ENCODE results near the gene SDC4.

SDC4 gene

GRCh38 chr20:45318386-45318939, 29.8 kb downstream of the SDC4 start:
- H3K36me3 Mint-ChIP-seq (ENCODE audit: insufficient read depth), result peaks cover 2% of the 10 kb centered on the region
- H3K4me1 Mint-ChIP-seq, result peaks cover 16% of the 10 kb centered on the region
- ATAC-seq (replicated peaks; ENCODE audit: extremely low read depth, poor library complexity, severe bottlenecking) (no peak), DNase-seq (ENCODE audit: low spot score in 2 of 2) (no peak)
- H3K4me3 Mint-ChIP-seq, result no peak overlapping the region
- no peaks in the 10 kb centered on the region for H3K9me3 Mint-ChIP-seq
- no peak overlapping the region for H3K27ac Mint-ChIP-seq (ENCODE audit: low read depth)
- H3K27me3 Mint-ChIP-seq, result peaks cover 41% of the 10 kb centered on the region

DNA sequence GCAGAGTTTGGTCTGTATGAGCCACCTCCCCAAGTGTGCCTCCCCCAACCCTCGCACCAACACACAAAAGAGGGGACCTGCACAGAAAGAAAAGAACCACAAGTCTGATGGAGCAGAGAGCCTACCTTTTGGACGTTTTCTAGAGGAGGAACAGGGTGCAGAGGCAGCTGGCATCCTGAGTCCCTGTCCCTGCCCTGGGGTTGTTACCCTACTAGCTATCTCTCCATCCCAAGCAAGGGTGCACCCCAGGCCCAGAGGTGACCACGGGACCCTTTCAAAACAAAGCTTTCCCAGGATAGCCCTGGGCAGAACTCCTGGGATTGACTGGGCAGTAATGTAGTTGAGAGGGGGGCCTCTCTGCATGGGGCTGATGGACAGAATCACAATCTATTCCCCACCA, 30.4 kb downstream of the SDC4 start:
- H3K4me1 Mint-ChIP-seq, result peaks cover 16% of the 10 kb centered on the region
- peaks cover 45% of the 10 kb centered on the region for H3K27me3 Mint-ChIP-seq
- H3K4me3 Mint-ChIP-seq, result no peak overlapping the region
- peaks cover 2% of the 10 kb centered on the region for H3K36me3 Mint-ChIP-seq (ENCODE audit: insufficient read depth)
- H3K27ac Mint-ChIP-seq (ENCODE audit: low read depth), result no peak overlapping the region
- no peak for ATAC-seq (replicated peaks; ENCODE audit: extremely low read depth, poor library complexity, severe bottlenecking)
- DNase-seq (ENCODE audit: low spot score in 2 of 2), result no peak
- H3K9me3 Mint-ChIP-seq, result no peaks in the 10 kb centered on the region

DNA sequence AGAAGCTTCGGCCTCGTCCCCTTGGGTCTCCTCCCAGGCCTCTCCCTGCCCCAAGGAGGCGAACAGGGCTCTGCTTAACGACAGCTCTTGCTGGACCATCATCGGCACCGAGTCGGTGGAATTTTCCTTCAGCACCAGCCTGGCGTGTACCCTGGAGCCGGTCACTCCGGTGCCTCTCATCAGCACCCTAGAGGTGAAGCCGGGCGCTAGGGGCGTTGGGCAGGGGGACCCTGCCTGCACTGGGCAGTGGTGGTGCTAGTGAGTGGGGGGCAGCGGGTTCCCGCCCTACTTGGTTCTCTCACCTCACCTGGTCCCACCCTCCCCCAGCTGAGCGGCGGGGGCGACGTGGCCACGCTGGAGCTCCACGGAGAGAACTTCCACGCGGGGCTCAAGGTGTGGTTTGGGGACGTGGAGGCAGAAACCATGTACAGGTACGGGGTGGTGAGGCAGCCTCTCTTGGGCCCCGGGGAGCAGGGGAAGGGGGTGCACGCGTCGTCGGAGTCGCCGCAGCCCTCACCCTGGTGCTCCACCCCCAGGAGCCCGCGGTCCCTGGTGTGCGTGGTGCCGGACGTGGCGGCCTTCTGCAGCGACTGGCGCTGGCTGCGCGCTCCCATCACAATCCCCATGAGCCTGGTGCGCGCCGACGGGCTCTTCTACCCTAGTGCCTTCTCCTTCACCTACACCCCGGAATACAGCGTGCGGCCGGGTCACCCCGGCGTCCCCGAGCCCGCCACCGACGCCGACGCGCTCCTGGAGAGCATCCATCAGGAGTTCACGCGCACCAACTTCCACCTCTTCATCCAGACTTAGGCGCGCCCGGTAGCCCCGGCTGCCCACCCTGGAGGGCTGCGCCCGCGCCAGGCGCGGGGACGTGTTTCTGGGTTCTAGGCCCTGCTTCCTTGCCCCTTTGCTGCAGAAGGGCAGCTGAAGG, 31.8 kb downstream of the SDC4 start:
- H3K27me3 Mint-ChIP-seq, result peaks cover 53% of the 10 kb centered on the region
- no peak for DNase-seq (ENCODE audit: low spot score in 2 of 2)

GRCh38 chr20:45315672-45316071, 32.6 kb downstream of the SDC4 start:
- Mint-ChIP-seq H3K4me1 (peaks cover 20% of the 10 kb centered on the region), H3K27ac (ENCODE audit: low read depth) (no peak overlapping the region), H3K36me3 (ENCODE audit: insufficient read depth) (peaks cover 4% of the 10 kb centered on the region), H3K27me3 (peaks cover 60% of the 10 kb centered on the region), H3K4me3 (no peak overlapping the region), H3K9me3 (no peaks in the 10 kb centered on the region)
- ATAC-seq (replicated peaks; ENCODE audit: extremely low read depth, poor library complexity, severe bottlenecking), result no peak
- no peak for DNase-seq (ENCODE audit: low spot score in 2 of 2)

More for the DNA sequence above, 31.8 kb downstream of the SDC4 start:
- H3K4me3 Mint-ChIP-seq, result no peak overlapping the region
- no peak overlapping the region for H3K27ac Mint-ChIP-seq (ENCODE audit: low read depth)
- H3K36me3 Mint-ChIP-seq (ENCODE audit: insufficient read depth), result peaks cover 2% of the 10 kb centered on the region
- no peak for ATAC-seq (replicated peaks; ENCODE audit: extremely low read depth, poor library complexity, severe bottlenecking)
- H3K9me3 Mint-ChIP-seq, result no peaks in the 10 kb centered on the region
- H3K4me1 Mint-ChIP-seq, result peaks cover 20% of the 10 kb centered on the region

GRCh38 chr20:45313943-45314342, 34.3 kb downstream of the SDC4 start:
- H3K4me1 Mint-ChIP-seq, result peaks cover 13% of the 10 kb centered on the region
- H3K36me3 Mint-ChIP-seq (ENCODE audit: insufficient read depth), result peaks cover 4% of the 10 kb centered on the region
- ATAC-seq (replicated peaks; ENCODE audit: extremely low read depth, poor library complexity, severe bottlenecking) (no peak), DNase-seq (ENCODE audit: low spot score in 2 of 2) (no peak)
- no peaks in the 10 kb centered on the region for H3K9me3 Mint-ChIP-seq
- no peak overlapping the region for H3K4me3 Mint-ChIP-seq
- no peak overlapping the region for H3K27ac Mint-ChIP-seq (ENCODE audit: low read depth)
- peaks cover 76% of the 10 kb centered on the region for H3K27me3 Mint-ChIP-seq

DNA sequence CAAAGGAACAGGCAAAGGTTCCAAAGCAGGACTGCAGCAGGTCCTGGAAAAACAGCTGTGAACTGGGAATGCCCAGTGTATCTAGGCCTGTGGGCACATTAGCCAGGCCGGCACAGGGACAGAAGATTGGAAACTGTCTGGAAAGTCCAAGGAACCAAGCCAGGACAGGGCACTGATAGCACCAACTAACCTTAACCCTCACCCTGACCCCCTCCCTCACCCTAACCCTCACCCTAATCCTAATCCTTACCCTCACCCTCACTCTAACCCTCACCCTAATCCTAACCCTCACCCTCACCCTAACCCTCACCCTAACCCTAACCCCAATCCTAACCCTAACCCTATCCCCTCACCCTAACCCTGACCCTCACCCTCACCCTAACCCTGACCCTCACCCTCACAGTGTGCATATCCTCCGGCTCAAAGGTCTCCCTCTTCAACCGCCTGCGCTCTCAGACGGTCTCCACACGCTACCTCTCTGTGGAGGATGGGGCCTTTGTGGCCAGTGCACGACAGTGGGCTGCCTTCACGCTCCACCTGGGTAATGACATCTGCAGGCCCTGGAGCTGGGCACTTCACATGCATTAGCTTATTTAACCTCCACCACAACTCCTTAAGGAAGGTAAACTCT, 35.0 kb downstream of the SDC4 start:
- H3K27ac Mint-ChIP-seq (ENCODE audit: low read depth), result no peak overlapping the region
- H3K4me3 Mint-ChIP-seq, result no peak overlapping the region
- peaks cover 3% of the 10 kb centered on the region for H3K36me3 Mint-ChIP-seq (ENCODE audit: insufficient read depth)
- peaks cover 84% of the 10 kb centered on the region for H3K27me3 Mint-ChIP-seq
- peaks cover 11% of the 10 kb centered on the region for H3K4me1 Mint-ChIP-seq
- no peak for ATAC-seq (replicated peaks; ENCODE audit: extremely low read depth, poor library complexity, severe bottlenecking)
- no peaks in the 10 kb centered on the region for H3K9me3 Mint-ChIP-seq
- no peak for DNase-seq (ENCODE audit: low spot score in 2 of 2)

GRCh38 chr20:45312241-45312640, 36.0 kb downstream of the SDC4 start:
- H3K36me3 Mint-ChIP-seq (ENCODE audit: insufficient read depth), result peaks cover 2% of the 10 kb centered on the region
- ATAC-seq (replicated peaks; ENCODE audit: extremely low read depth, poor library complexity, severe bottlenecking) (no peak), DNase-seq (ENCODE audit: low spot score in 2 of 2) (no peak)
- H3K27me3 Mint-ChIP-seq, result peaks cover 89% of the 10 kb centered on the region
- no peaks in the 10 kb centered on the region for H3K9me3 Mint-ChIP-seq
- no peak overlapping the region for H3K4me3 Mint-ChIP-seq
- no peak overlapping the region for H3K27ac Mint-ChIP-seq (ENCODE audit: low read depth)
- H3K4me1 Mint-ChIP-seq, result peaks cover 11% of the 10 kb centered on the region

- peaks cover 11% of the 10 kb centered on the region for H3K4me1 Mint-ChIP-seq
These were observed 36.5 kb downstream of the SDC4 start for GRCh38 chr20:45311589-45312211.

GRCh38 chr20:45309075-45309474, 39.1 kb downstream of the SDC4 start:
- Mint-ChIP-seq H3K27ac (ENCODE audit: low read depth) (no peak overlapping the region), H3K36me3 (ENCODE audit: insufficient read depth) (peaks cover 4% of the 10 kb centered on the region), H3K27me3 (peaks cover 72% of the 10 kb centered on the region), H3K9me3 (no peaks in the 10 kb centered on the region), H3K4me3 (no peak overlapping the region), H3K4me1 (peaks cover 11% of the 10 kb centered on the region)
- ATAC-seq (replicated peaks; ENCODE audit: extremely low read depth, poor library complexity, severe bottlenecking), result no peak
- no peak for DNase-seq (ENCODE audit: low spot score in 2 of 2)

More at GRCh38 chr20:45311589-45312211, 36.5 kb downstream of the SDC4 start:
- DNase-seq (ENCODE audit: low spot score in 2 of 2) (peak; percentile 30 to 37), ATAC-seq (replicated peaks; ENCODE audit: extremely low read depth, poor library complexity, severe bottlenecking) (peak; percentile 58)
- peaks cover 85% of the 10 kb centered on the region for H3K27me3 Mint-ChIP-seq
- peaks cover 4% of the 10 kb centered on the region for H3K36me3 Mint-ChIP-seq (ENCODE audit: insufficient read depth)
- H3K9me3 Mint-ChIP-seq, result no peaks in the 10 kb centered on the region
- no peak overlapping the region for H3K4me3 Mint-ChIP-seq
- H3K27ac Mint-ChIP-seq (ENCODE audit: low read depth), result no peak overlapping the region

- no peak within 1 kb of the TSS for H3K27ac Mint-ChIP-seq (ENCODE audit: low read depth)
- peaks cover 4% of the 10 kb centered on the region for H3K36me3 Mint-ChIP-seq (ENCODE audit: insufficient read depth)
- DNase-seq (ENCODE audit: low spot score in 2 of 2) (no peak), ATAC-seq (replicated peaks; ENCODE audit: extremely low read depth, poor library complexity, severe bottlenecking) (no peak)
- peaks cover 72% of the 10 kb centered on the region for H3K27me3 Mint-ChIP-seq
- H3K4me3 Mint-ChIP-seq, result no peak within 1 kb of the TSS
- H3K4me1 Mint-ChIP-seq, result peaks cover 11% of the 10 kb centered on the region
- H3K9me3 Mint-ChIP-seq, result no peaks in the 10 kb centered on the region
These were observed 40.0 kb downstream of the SDC4 start, which contains the start of gene MATN4 for GRCh38 chr20:45308117-45308778. MATN4 (minus strand) TSS chr20:45308299; CDS start chr20:45305582, 2,717 bp downstream.

- H3K27ac Mint-ChIP-seq (ENCODE audit: low read depth), result no peak overlapping the region
- DNase-seq (ENCODE audit: low spot score in 2 of 2) (no peak), ATAC-seq (replicated peaks; ENCODE audit: extremely low read depth, poor library complexity, severe bottlenecking) (no peak)
- peaks cover 80% of the 10 kb centered on the region for H3K27me3 Mint-ChIP-seq
- no peak overlapping the region for H3K4me3 Mint-ChIP-seq
- peaks cover 4% of the 10 kb centered on the region for H3K36me3 Mint-ChIP-seq (ENCODE audit: insufficient read depth)
- H3K4me1 Mint-ChIP-seq, result peaks cover 11% of the 10 kb centered on the region
- H3K9me3 Mint-ChIP-seq, result no peaks in the 10 kb centered on the region
These were observed 41.1 kb downstream of the SDC4 start for GRCh38 chr20:45307076-45307640.
